Endothelial cell (in vitro differentiated cells): ENCODE data around the gene TANGO6. TPM values are rescaled to one million over a fixed set of nuclear protein-coding genes. Genes with fewer than 3 reads are reported as not detected.
"Not testable (repeated sequence)": the region's sequence is repeated elsewhere in the genome, so short reads cannot be mapped to it uniquely, and the experiment has no call there.

Experiments
- DNase-seq: peaks from one replicate; pipeline ENCODE4 v3.0.0; 2021; ENCODE audit warnings: low spot score
- H3K27ac Mint-ChIP-seq: one replicate; pipeline ENCODE4 v1.8.0; 2021; ENCODE audit warnings: mixed read lengths, inconsistent platforms; ENCODE audit not compliant: unreplicated experiment
- H3K27me3 Mint-ChIP-seq: one replicate; pipeline ENCODE4 v1.8.0; 2021; ENCODE audit warnings: mild to moderate bottlenecking, moderate library complexity, mixed read lengths, inconsistent platforms; ENCODE audit not compliant: unreplicated experiment
- H3K36me3 Mint-ChIP-seq: one replicate; pipeline ENCODE4 v1.8.0; 2021; ENCODE audit warnings: mild to moderate bottlenecking, low read depth, mixed read lengths, inconsistent platforms; ENCODE audit not compliant: unreplicated experiment
- H3K4me1 Mint-ChIP-seq: one replicate; pipeline ENCODE4 v1.8.0; 2021; ENCODE audit warnings: mild to moderate bottlenecking, mixed read lengths, inconsistent platforms; ENCODE audit not compliant: unreplicated experiment
- H3K4me3 Mint-ChIP-seq: one replicate; pipeline ENCODE4 v1.8.0; 2021; ENCODE audit warnings: mild to moderate bottlenecking, mixed read lengths, inconsistent platforms; ENCODE audit not compliant: unreplicated experiment
- H3K9me3 Mint-ChIP-seq: one replicate; pipeline ENCODE4 v1.8.0; 2021; ENCODE audit warnings: mixed read lengths, inconsistent platforms; ENCODE audit not compliant: unreplicated experiment
- CTCF ChIP-seq: fragments of 200-600 bp; sonication (generic); IDR thresholded peaks from one replicate; pipeline ENCODE4 v1.5.0; 2021; ENCODE audit warnings: antibody characterized with exemption; ENCODE audit not compliant: unreplicated experiment
- total RNA-seq: library from RNA; stranded (reverse); fragmentation: NEBNext Ultra II Directional; extraction: Animal tissue kit (Norgen Biotek cat#: 25700); gene quantifications from one replicate; pipeline ENCODE4 v1.2.1, GENCODE V29; 2021; ENCODE audit not compliant: unreplicated experiment

Gene TANGO6
- total RNA-seq, 1 donor from 2014 or later: 10.4 TPM

GRCh38 chr16:68833251-68833650 lies 10.1 kb upstream of the TANGO6 start:
- Mint-ChIP-seq H3K36me3 (no peaks in the 10 kb centered on the region), H3K27me3 (peaks cover 2% of the 10 kb centered on the region), H3K27ac (no peak overlapping the region), H3K9me3 (no peaks in the 10 kb centered on the region), H3K4me1 (no peaks in the 10 kb centered on the region), H3K4me3 (no peak overlapping the region)
- TF ChIP-seq CTCF: no peak
- no peak for DNase-seq

- TF ChIP-seq CTCF: no peak
Observed at GRCh38 chr16:68834550-68834949, 8.8 kb upstream of the TANGO6 start.

GRCh38 chr16:68835970-68836369 lies 7.4 kb upstream of the TANGO6 start:
- H3K4me3 Mint-ChIP-seq: no peak overlapping the region
- no peak overlapping the region for H3K27ac Mint-ChIP-seq
- H3K36me3 Mint-ChIP-seq: no peaks in the 10 kb centered on the region
- H3K4me1 Mint-ChIP-seq: no peaks in the 10 kb centered on the region
- DNase-seq: no peak
- no peaks in the 10 kb centered on the region for H3K9me3 Mint-ChIP-seq
- H3K27me3 Mint-ChIP-seq: peaks cover 2% of the 10 kb centered on the region
- TF ChIP-seq CTCF: no peak

More at GRCh38 chr16:68834550-68834949, 8.8 kb upstream of the TANGO6 start:
- H3K27ac Mint-ChIP-seq: no peak overlapping the region
- no peaks in the 10 kb centered on the region for H3K9me3 Mint-ChIP-seq
- no peak overlapping the region for H3K4me3 Mint-ChIP-seq
- no peaks in the 10 kb centered on the region for H3K36me3 Mint-ChIP-seq
- no peaks in the 10 kb centered on the region for H3K4me1 Mint-ChIP-seq
- DNase-seq: no peak
- peaks cover 2% of the 10 kb centered on the region for H3K27me3 Mint-ChIP-seq

GRCh38 chr16:68839831-68840230 lies 3.5 kb upstream of the TANGO6 start:
- Mint-ChIP-seq H3K9me3 (no peaks in the 10 kb centered on the region), H3K36me3 (no peaks in the 10 kb centered on the region), H3K27ac (no peak overlapping the region), H3K27me3 (no peaks in the 10 kb centered on the region), H3K4me1 (peaks cover 10% of the 10 kb centered on the region), H3K4me3 (no peak overlapping the region)
- DNase-seq: no peak
- TF ChIP-seq CTCF: no peak

- not testable (repeated sequence) for H3K9me3 Mint-ChIP-seq, H3K27me3 Mint-ChIP-seq, H3K36me3 Mint-ChIP-seq, DNase-seq
- peaks cover 10% of the 10 kb centered on the region for H3K4me1 Mint-ChIP-seq
- H3K27ac Mint-ChIP-seq: peak overlapping the region; percentile 5
- H3K4me3 Mint-ChIP-seq: peak overlapping the region; percentile 86
Observed at GRCh38 chr16:68842964-68843481, 308 bp upstream of the TANGO6 start.

GRCh38 chr16:68844211-68844564 lies 857 bp downstream of the TANGO6 start:
- H3K4me3 Mint-ChIP-seq: peak overlapping the region; percentile 87
- TF ChIP-seq CTCF: no peak
- H3K27me3 Mint-ChIP-seq: no peaks in the 10 kb centered on the region
- H3K9me3 Mint-ChIP-seq: no peaks in the 10 kb centered on the region
- no peaks in the 10 kb centered on the region for H3K36me3 Mint-ChIP-seq
- peaks cover 10% of the 10 kb centered on the region for H3K4me1 Mint-ChIP-seq
- H3K27ac Mint-ChIP-seq: peak overlapping the region; percentile 10
- DNase-seq: no peak
